Upper lobe of left lung (tissue), 4 donors: ENCODE measurements around the gene TPO.
"Not testable (repeated sequence)": the region's sequence is repeated elsewhere in the genome, so short reads cannot be mapped to it uniquely, and the experiment has no call there.

ENCODE experiments used
- CTCF ChIP-seq, 6 experiments: fragments of 450-650 bp in 4 of 6; fragments of 200-600 bp in 2 of 6; sonication (generic) in 2 of 6; IDR thresholded peaks; one replicate each; pipeline ENCODE4 v1.5.1; 2016 to 2019; ENCODE audit warnings: antibody characterized with exemption in 6 of 6
- EP300 ChIP-seq, 4 donors: sonication (generic); formaldehyde crosslinking; IDR thresholded peaks; one replicate each; pipeline ENCODE4 v1.5.1; 2017; ENCODE audit warnings: antibody characterized with exemption in 4 of 4, control low read depth in 2 of 4

DNA sequence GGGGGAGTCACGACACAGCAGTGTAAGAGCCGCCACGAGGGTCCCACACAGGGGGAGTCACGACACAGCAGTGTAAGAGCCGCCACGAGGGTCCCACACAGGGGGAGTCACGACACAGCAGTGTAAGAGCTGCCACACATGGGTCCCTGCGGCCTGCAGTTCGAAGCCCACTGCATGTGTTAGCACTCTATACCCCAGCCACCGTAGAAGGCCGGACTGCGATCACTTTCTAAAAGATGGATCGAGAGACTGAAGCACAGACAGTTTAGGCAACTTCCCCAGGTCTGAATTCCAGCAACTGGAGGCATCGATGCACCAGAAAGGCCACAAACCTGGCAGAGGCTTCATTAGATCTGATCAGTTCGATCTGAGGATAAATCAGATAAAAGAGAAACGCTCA, 77.1 kb downstream of the TPO start:
- not testable (repeated sequence) for TF ChIP-seq EP300, CTCF (IDR thresholded peaks at IDR 0.05)
